Skeletal muscle satellite cell (primary cell): ENCODE results near the gene VMP1. TPM values are rescaled to one million over a fixed set of nuclear protein-coding genes. Genes with fewer than 3 reads are reported as not detected.

ENCODE experiments used
- H3K27me3 ChIP-seq: 2 replicates; pipeline ENCODE4 v1.7.0; 2013; ENCODE audit warnings: low read length; ENCODE audit not compliant: control insufficient read depth, insufficient read depth
- H3K36me3 ChIP-seq: 2 replicates; pipeline ENCODE4 v1.7.0; 2013; ENCODE audit warnings: mild to moderate bottlenecking, control low read depth, low read length; ENCODE audit not compliant: insufficient read depth
- H3K4me1 ChIP-seq: 2 replicates; pipeline ENCODE4 v1.7.0; 2013; ENCODE audit warnings: low read length; ENCODE audit not compliant: control insufficient read depth, insufficient read depth
- H3K4me2 ChIP-seq: 2 replicates; pipeline ENCODE4 v1.7.0; 2013; ENCODE audit warnings: mild to moderate bottlenecking, low read length
- H3K4me3 ChIP-seq: 2 replicates; pipeline ENCODE4 v1.7.0; 2013; ENCODE audit warnings: low read length
- H3K9ac ChIP-seq: 2 replicates; pipeline ENCODE4 v1.7.0; 2013; ENCODE audit warnings: mild to moderate bottlenecking, low read depth, low read length, moderate library complexity
- H3K9me3 ChIP-seq: replicated peaks from 2 replicates; pipeline ENCODE4 v1.7.0; 2013; ENCODE audit warnings: mild to moderate bottlenecking, control low read depth, low read length
- small RNA-seq: library from RNA; depleted of rRNA; stranded (forward); fragments of <200 nt; gene quantifications from one replicate; pipeline ENCODE3, GENCODE V24; 2012

The VMP1 gene

DNA sequence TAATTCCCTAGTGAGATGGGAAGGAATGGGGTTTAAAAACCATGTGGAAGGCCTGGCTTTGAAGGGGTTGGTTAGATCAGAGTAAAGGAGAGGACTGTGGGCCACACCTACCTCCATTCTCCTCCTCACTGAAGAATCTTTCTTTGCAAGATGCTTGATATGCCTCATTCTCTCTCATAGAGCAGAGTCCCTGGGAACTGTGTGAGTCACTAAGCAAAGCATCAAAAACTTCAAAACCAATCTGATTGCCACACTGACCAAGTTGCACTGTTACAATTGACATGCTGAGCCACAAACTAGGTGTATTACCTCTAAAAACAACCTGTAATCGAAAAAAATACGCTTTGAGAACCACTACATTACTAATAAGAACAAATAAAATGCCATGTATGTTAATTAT lies 183.3 kb downstream of the VMP1 start:
- peaks cover 11% of the 10 kb centered on the region for H3K4me1 ChIP-seq
- no peaks in the 10 kb centered on the region for H3K36me3 ChIP-seq
- no peak overlapping the region for H3K4me3 ChIP-seq
- no peaks in the 10 kb centered on the region for H3K9me3 ChIP-seq
- H3K9ac ChIP-seq = no peak overlapping the region
- no peaks in the 10 kb centered on the region for H3K27me3 ChIP-seq
- H3K4me2 ChIP-seq = no peak overlapping the region

Small RNAs within 50 kb of the gene (small RNA-seq; reads per million reads assigned to genes)
- not detected for gene AC040904.1
- not detected for gene RNU6-450P
